Ascending aorta (tissue), 2 donors: Measurements from ENCODE around the gene KCND3. TPM values are rescaled to one million over a fixed set of nuclear protein-coding genes. Genes with fewer than 3 reads are reported as not detected.

Experiments used
- DNase-seq, 2 donors: peaks; one replicate each; pipeline ENCODE4 v3.0.0-alpha.2; 2019; ENCODE audit warnings: low spot score in 2 of 2
- H3K27ac ChIP-seq, 2 donors: fragments of 200-600 bp; sonication (generic); one replicate each; pipeline ENCODE4 v1.5.1; 2016 to 2017; ENCODE audit warnings: mild to moderate bottlenecking in 1 of 2
- H3K27me3 ChIP-seq: fragments of 200-600 bp; sonication (generic); one replicate; pipeline ENCODE4 v1.5.1; 2017
- H3K36me3 ChIP-seq, 2 donors: fragments of 200-600 bp; sonication (generic); one replicate each; pipeline ENCODE4 v1.5.1; 2016
- H3K4me1 ChIP-seq, 2 donors: fragments of 200-600 bp; sonication (generic); one replicate each; pipeline ENCODE4 v1.5.1; 2016 to 2017; ENCODE audit warnings: mild to moderate bottlenecking in 1 of 2
- H3K4me3 ChIP-seq, 2 donors: fragments of 200-600 bp; sonication (generic); one replicate each; pipeline ENCODE4 v1.5.1; 2016 to 2017; ENCODE audit warnings: mild to moderate bottlenecking in 1 of 2
- H3K9me3 ChIP-seq, 2 donors: fragments of 200-600 bp; sonication (generic); one replicate each; pipeline ENCODE4 v1.5.1; 2016
- intact Hi-C: fragments of 100-400 bp; cut with DNase I; formaldehyde crosslinking; loops from one replicate; pipeline ENCODE4 v1.15.1; 2023
- total RNA-seq: library from RNA; depleted of rRNA; stranded (reverse); fragments of >200 nt; gene quantifications from one replicate; pipeline ENCODE4 v1.1.0, GENCODE V29; 2016
- TF ChIP-seq, protein P1 (sequence below), 3 experiments: fragments of 200-600 bp in 2 of 3; fragments of 450-650 bp in 1 of 3; sonication (generic) in 2 of 3; IDR thresholded peaks; one replicate each; pipeline ENCODE4 v1.5.1; 2016 to 2019; ENCODE audit warnings: antibody characterized with exemption in 3 of 3, mild to moderate bottlenecking in 1 of 3, moderate library complexity in 1 of 3

Gene KCND3
- total RNA-seq, 1 donor from 2014 or later = 13.3 TPM

DNA sequence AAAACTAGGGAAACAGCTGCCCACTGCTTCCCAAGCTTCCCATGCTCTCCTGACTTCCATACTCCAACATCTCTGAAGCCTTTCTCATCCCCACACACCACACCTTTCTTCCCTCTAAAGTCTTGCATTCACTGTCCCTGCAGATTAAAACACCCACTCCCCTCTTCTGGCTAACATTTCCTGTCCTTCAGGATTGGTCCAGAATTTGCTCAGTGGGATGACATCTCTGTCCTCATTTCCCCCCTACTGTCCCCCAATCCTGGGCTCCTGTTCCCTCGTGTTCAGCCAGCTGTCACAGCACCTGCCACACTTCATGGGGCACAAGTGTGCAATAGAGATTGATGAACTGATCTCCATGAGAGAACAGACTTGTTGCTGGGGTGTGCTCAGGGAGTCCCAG lies 82.7 kb downstream of the KCND3 start:
- Histone ChIP-seq H3K36me3 (no peaks in the 10 kb centered on the region), H3K4me3 (no peak overlapping the region), H3K4me1 (no peaks in the 10 kb centered on the region), H3K9me3 (no peaks in the 10 kb centered on the region), H3K27ac (no peak overlapping the region), H3K27me3 (no peaks in the 10 kb centered on the region)
- TF ChIP-seq, protein P1, sequence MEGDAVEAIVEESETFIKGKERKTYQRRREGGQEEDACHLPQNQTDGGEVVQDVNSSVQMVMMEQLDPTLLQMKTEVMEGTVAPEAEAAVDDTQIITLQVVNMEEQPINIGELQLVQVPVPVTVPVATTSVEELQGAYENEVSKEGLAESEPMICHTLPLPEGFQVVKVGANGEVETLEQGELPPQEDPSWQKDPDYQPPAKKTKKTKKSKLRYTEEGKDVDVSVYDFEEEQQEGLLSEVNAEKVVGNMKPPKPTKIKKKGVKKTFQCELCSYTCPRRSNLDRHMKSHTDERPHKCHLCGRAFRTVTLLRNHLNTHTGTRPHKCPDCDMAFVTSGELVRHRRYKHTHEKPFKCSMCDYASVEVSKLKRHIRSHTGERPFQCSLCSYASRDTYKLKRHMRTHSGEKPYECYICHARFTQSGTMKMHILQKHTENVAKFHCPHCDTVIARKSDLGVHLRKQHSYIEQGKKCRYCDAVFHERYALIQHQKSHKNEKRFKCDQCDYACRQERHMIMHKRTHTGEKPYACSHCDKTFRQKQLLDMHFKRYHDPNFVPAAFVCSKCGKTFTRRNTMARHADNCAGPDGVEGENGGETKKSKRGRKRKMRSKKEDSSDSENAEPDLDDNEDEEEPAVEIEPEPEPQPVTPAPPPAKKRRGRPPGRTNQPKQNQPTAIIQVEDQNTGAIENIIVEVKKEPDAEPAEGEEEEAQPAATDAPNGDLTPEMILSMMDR (IDR thresholded peaks at IDR 0.05) = no peak
- intact Hi-C loops = no loop called here
- DNase-seq = no peak

DNA sequence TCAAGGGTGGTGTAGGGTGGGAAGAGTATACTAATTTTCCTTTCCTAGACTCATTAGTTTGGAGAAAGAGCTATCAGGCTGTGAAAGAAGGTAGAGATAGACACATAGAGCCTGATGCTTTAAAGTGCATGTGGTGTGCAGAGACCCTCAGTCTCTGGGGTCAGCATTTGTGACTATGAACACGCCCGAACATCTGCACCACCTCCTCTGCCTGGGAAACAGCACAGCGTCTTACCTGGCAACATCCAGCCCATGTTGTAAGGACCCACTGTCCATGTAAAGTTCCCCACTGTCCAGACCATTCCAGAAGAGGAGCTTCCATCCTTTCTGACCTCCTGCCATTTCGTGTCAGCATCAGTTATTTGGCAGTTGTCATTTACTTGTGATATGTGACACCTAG lies 83.4 kb downstream of the KCND3 start:
- intact Hi-C loops = no loop called here
- Histone ChIP-seq H3K36me3 (no peaks in the 10 kb centered on the region), H3K27me3 (no peaks in the 10 kb centered on the region), H3K4me3 (no peak overlapping the region), H3K27ac (no peak overlapping the region), H3K9me3 (no peaks in the 10 kb centered on the region), H3K4me1 (no peaks in the 10 kb centered on the region)
- DNase-seq = no peak
- TF ChIP-seq, protein P1 (IDR thresholded peaks at IDR 0.05) = no peak

DNA sequence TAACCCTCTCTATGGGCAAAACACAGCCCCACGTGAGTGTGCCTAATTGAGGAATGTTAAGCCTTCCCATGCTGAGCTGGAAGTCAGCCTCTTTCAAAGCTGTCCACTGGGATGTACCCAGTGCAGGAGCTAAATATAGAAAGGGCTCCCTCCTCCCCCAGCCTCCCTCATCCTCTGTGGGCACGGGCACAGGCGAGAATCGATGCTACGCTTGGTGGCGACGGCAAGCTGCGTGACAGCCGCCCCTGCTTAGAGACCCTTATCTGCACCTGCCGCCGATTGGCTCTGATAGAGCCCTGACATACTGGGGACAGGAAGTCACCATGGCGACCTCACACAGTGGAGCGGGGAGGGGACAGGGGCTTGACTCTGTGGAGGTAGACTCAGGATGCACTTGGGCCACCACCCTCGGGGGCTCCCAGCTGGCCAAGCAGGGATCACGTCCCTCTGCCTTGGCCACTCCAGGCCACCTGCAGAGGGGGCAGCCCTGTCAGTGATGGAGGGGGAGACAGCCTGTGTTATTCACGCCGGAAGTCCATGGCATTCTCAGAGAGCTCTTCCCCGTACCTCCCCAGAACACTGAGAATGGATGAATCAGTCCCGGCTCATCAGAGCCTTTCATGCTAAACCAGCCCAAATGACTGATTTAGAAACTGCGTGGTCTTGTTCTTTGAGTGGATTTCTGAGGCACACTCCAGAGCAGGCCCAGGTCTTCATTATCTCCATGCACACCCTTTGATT lies 84.8 kb downstream of the KCND3 start:
- Histone ChIP-seq H3K27ac (no peak overlapping the region), H3K36me3 (no peaks in the 10 kb centered on the region), H3K4me3 (no peak overlapping the region), H3K4me1 (no peaks in the 10 kb centered on the region), H3K9me3 (no peaks in the 10 kb centered on the region), H3K27me3 (no peaks in the 10 kb centered on the region)
- TF ChIP-seq, protein P1 (IDR thresholded peaks at IDR 0.05) = no peak
- intact Hi-C loops = no loop called here
- DNase-seq = no peak

DNA sequence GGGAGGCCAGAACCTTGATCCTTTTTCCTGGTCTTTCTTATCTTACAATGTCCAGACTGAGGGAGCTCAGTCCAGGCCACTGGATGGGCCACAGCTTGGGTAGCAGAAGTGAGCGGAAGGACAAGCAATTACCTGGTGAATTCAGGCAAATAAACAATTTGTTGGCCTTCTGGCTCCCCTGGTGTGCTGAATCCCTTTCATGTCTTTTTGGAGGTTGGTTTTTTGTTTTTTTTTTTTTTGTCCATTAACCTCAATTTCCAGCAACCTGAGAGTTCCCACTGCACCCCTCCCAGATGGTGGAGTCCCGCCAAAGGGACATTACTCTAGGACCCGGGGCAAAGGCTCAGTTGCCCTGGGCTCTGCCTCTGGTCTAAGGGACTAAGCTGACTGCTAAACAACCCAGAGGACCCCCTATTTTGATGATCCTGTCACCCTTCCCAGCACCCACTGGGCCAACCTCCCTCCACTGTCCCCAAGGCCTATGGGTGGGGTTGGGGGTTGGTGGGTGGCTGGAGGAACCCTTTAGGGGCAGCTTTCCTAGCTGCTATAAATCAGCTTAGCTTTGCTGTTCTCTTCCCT lies 85.5 kb downstream of the KCND3 start:
- Histone ChIP-seq H3K27me3 (no peaks in the 10 kb centered on the region), H3K27ac (no peak overlapping the region), H3K36me3 (no peaks in the 10 kb centered on the region), H3K9me3 (no peaks in the 10 kb centered on the region), H3K4me1 (no peaks in the 10 kb centered on the region), H3K4me3 (no peak overlapping the region)
- DNase-seq = no peak
- TF ChIP-seq, protein P1 (IDR thresholded peaks at IDR 0.05) = no peak
- intact Hi-C loops = no loop called here

- intact Hi-C loops = no loop called here
- Histone ChIP-seq H3K36me3 (no peaks in the 10 kb centered on the region), H3K27me3 (no peaks in the 10 kb centered on the region), H3K4me3 (no peak overlapping the region), H3K27ac (no peak overlapping the region), H3K9me3 (no peaks in the 10 kb centered on the region), H3K4me1 (no peaks in the 10 kb centered on the region)
- no peak for DNase-seq
- TF ChIP-seq, protein P1 (IDR thresholded peaks at IDR 0.05) = no peak
These were observed 86.2 kb downstream of the KCND3 start for GRCh38 chr1:111903148-111903870.
